NCI-H1092 treated with DMSO at 0.1 percent for 48 hours (cell line): ENCODE data around the gene TCEAL7.
"Not testable (repeated sequence)": the region's sequence is repeated elsewhere in the genome, so short reads cannot be mapped to it uniquely, and the experiment has no call there.

Source experiments
- DNase-seq: peaks from one replicate; lab custom pipeline; 2025; lab: John Stamatoyannopoulos, UW

The TCEAL7 gene, protein sequence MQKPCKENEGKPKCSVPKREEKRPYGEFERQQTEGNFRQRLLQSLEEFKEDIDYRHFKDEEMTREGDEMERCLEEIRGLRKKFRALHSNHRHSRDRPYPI

DNA sequence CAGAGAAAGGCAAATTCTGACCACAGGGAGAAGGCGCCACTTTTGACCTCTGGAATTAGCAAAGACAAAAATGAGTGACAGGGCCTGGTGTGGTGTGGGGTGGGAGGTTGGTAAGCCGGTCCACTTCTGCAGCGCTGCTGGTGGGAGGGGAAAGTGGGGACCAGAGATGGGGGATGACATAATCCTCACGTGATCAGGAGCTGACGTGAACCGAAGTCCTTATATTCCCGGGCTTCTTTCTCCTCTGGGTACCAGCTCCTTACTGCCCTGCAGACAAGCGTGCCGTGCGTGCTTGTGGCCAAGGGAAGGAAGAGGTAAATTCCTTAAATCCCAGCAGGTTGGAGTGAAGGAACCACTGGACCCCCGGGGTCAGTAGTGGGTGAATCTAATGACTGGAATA lies at the start of gene TCEAL7:
TCEAL7 (plus strand) TSS at position 249 of the 400 bp plus-strand sequence. CDS start 1,165 bp downstream, outside the sequence.
- DNase-seq = no peak

DNA sequence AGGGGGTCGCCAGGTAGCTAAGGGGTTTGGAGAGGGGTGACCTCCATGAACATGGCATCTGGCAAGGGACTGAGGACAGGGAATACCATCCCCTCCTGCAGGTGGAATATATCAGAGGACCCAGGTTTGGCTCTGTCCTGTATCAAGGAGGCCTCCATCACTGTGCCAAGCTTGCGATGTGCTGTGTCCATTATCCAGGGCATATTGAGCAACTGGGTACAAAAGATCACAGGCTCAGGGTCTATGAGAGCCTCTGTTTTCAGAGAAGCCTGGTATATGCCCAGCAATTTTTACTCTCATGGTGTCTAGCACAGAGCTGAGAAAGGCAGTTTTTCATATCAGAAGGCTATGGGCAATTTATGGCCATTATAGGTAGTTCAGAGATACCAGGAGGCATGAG lies 36.9 kb upstream of the TCEAL7 start:
- DNase-seq = no peak

DNA sequence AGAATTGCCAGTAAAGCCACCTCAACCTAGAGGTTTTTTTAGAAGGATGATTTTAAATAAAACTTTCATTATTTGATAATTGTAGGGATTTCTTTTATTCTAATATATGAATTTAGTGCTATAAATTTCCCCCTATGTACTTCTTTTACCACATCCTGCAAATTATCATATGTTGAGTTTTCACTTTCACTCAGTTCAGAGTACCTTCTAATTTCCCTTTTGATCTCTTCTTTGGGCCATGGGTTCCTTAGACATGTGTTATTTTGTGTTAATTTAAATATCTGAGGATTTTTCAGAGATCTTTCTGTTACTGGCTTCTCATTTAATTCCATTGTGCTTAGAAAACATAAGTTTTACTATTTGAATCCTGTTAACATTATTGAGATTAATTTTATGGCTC lies 25.3 kb upstream of the TCEAL7 start:
- DNase-seq = no peak

DNA sequence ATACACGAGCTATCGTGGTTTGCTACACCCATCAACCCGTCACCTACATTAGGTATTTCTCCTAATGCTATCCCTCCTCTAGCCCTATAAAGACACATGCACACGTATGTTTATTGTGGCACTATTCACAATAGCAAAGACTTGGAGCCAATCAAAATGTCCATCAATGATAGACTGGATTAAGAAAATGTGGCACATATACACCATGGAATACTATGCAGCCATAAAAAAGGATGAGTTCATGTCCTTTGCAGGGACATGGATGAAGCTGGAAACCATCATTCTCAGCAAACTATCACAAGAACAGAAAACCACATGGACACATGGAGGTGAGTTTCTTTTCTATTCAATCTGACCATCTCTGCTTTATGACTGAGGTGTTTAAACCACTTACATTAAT lies 24.4 kb upstream of the TCEAL7 start:
- not testable (repeated sequence) for DNase-seq

DNA sequence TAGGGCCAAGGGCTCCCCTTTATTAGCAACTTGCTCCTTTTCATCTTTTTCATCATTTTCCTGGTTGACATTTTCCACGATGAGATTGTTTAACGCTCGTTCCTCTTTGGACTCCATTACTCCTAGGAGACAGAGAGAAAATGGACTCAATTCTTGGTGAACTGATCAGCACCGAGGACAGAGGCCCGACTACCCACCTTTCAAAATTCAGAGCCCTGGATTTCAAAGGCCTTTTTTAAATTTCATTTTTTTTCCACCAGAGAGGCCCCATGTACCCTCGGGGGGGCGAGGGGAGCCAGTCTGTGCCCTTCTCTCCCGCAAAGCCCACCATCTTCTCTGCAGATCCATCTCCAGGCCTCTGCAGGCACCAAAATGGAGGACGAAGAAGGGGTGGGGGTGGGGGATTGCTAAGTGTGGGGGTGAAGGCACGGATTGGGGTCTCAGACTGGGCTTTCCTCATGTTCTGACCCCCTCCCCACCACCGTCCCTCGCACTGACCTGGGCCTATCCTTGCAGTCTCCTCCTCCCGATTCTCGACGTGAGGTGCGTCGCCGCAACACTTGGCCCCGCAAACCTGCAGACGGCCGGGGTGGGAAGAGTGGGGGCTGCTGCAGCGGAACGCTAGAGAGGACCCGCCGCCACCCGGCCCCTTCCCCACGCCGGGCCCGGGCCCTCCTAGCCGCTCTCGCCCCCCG lies 20.0 kb upstream of the TCEAL7 start:
- DNase-seq = no peak

DNA sequence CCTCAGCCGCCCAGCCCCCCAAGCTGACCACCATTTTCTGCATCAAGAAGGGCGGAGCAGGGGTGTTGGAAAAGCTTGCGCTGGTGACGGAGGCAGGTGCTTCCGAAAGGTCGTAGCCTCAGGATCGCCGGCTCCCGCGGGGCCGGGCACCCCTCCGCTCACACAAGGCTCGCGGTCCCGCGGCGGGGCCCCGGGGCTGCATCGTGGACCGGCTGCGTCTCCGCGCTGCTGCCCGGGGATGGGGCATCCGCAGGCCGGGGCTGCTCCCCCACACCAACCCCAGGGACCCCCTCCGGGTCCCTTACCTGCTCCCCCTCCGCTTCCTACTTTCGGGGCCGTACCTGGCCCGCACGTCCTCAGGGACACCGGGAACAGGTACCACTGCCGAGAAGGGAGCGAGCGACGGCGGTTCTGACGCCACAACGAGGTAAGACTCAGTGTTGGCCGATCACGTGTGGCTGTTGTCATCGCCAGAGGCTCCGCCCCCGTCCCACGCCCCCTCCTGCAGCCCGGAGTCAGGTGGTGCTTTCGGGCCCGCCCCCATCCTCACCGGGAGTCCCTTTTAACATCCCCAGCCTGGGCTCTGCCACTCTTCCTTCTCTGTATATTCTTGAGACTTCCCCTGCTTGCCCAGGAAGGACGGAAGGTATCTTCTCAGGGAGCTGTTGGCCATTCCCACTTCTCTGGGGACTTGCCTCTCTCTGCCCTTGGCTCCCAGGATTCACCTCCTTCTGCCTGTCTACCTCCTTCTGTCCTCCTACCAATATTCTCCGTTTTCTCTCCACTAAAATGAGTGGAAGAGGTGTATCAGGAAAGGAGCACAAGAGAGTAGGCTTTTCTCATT lies 19.3 kb upstream of the TCEAL7 start, which contains the start of gene BEX2:
BEX2 (minus strand) TSS at position 436 of the 844 bp plus-strand sequence. CDS start 1,014 bp downstream, outside the sequence.
- peak; percentile 78 for DNase-seq

DNA sequence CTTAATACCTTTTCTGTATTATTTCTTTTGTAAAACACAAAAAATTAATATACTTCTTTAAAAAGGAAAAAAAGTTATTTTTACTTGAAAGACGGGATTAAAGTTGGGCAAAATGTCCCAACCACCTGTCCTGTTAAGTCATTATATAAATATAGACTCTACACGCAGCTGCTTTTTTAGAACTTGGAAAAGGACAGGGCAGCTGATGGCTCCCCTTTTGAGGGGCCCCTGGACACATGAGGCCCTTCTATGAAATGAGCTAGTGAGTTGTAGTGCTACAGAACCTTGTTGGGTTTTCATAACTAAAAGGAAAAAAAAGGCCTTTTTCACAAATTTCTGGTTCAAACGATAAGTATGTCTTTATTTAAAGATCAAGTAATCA lies 18.6 kb upstream of the TCEAL7 start:
- DNase-seq = no peak

DNA sequence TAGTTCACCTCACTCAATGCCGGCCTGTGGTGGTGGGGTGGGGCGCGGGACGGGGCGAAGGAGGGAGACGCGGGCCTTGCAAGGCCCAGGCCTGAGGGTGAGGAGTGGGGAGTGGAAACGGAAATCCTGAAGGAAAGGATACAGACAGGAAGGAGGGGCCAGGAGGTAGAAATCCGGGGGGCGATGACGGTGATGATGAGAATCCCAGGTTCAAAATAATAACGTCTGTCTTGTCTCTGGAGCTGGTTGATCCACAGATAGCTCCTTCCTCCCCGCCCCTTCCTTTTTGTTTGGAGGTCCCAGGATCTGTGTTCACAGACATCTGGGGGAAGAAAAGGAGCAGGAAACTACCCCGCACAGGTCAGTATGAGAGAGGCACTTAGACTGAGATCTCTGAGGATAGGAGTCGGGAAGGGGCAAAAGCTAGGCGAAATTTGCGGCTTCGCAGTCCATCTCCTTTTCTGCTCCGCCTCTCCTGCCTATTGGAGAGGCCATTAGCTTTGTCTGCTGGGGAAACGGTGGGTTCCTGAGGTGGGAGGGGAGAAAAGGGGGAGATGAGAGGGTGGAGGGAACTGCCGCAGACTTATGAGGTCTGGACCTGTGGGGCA lies 746 bp downstream of the TCEAL7 start:
- DNase-seq = no peak

DNA sequence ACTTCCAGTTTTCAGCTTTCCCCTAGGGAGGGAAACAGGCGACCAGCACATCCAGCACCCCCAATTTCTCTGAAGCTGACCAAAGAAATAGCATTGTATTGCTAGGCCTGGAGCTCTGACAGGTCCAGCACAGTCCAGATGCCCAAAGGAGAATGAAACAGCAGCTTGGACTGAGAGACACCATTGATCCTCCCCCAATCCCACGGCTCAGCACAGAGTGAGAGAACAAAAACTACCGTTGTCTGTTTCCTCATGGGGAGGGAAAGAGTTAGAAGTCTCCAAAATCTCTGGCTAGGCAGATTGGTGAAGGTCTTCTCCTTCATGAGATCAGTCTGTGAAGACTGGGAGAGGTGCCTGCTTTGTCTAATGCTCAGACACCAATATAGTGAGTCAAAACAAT lies 8.6 kb downstream of the TCEAL7 start:
- no peak for DNase-seq

DNA sequence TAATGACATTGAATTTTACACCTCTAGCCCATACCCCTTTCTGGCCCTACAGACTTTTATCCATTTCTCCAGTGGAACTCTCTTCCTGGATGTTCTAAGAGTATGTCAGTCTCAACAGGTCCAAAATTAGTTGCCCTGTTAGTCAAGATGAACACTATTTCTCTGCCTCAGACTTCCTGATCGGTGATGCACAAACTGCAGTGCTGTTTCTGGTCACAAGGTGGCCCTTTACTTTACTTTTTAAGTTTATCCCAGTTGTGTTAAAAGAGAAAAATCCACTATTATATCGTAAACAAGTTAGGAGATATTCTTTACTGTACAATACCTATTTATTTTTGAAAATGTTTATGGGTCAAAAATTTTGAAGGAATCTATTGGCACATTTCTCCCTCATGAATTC lies 13.1 kb downstream of the TCEAL7 start:
- peak; percentile 15 for DNase-seq

DNA sequence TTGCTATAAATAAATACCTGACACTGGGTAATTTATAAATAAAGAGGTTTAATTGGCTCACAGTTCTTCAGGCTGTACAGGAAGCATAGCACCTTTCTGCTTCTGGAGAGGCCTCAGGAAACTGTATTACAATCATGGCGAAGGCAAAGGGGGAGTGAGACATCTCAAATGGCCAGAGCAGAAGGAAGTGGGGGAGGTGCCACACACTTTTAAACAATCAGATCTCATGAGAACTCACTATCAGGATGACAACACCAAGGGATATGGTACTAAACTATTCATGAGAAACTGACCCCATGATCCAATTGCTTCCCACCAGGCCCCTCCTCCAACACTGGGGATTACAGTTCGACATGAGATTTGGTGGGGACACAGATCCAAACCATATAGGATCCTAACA lies 14.6 kb downstream of the TCEAL7 start:
- DNase-seq = no peak

DNA sequence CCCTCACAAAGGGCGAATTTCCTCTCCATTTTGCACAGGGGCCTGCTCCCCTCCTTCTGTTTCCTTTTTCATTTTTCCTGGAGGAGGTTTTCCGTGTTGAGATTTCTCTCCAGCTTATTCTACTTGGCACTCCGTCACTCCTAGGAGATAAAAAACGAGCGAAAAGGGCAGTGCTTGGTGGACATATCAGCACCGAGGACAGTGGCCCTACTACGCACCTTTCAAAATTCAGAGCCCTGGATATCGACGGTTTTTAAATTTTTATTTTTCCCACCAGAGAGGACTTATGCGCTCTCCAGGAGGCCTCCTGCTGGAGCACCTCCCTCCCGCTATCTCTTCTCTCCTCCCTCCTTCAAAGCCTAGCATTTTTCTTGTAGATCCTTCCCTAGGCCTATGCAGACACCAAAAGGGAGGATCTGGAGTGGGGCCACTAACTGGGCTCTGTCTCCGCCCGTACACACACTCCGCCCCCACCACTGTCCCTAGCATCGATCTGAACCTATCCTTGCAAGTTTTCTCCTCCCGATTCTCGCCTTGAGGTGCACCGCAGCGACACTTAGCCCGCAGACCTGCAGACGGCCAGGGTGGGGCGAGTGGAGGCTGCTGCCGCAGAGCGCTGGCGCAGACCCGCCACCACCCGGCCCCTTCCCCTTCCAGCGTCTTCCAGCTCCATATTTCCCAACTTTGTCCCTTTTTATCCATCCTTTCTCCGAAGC lies 17.8 kb downstream of the TCEAL7 start:
- DNase-seq = no peak

DNA sequence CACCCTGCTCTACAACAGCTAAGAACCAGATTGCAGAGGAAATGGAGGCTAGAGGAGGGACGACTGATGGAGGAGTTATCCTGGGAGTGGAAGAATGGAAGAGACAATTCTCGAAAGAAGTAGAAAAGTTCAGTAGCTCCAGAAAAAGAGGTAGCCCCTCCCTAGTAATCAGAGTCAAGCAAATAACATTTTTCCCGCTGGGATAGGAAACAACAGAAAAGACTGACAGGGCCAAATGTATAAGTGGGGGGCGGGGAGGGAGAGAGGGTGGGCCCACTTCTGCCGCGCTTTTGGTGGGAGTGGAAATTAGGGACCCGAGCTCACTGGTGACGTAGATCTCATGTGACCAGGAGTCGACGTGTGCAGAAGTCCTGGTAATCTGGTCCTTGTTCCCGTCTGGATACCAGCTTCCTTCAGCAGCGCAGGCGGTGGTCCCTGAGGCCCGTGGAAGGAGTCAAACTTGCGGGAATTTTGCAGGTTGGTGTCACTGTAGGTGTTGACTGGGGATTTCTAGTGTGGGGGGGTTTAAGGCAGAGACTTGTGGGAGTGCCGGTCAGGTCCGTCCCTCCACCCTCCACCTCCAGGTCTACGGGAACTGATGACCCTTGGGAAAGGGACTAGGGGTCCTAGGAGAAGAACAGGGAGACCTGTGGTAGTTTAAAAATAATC lies 26.2 kb downstream of the TCEAL7 start, which contains the start of gene TCEAL9:
TCEAL9 (plus strand) TSS at position 377 of the 669 bp plus-strand sequence. CDS start 1,179 bp downstream, outside the sequence.
- peak; percentile 70 for DNase-seq

DNA sequence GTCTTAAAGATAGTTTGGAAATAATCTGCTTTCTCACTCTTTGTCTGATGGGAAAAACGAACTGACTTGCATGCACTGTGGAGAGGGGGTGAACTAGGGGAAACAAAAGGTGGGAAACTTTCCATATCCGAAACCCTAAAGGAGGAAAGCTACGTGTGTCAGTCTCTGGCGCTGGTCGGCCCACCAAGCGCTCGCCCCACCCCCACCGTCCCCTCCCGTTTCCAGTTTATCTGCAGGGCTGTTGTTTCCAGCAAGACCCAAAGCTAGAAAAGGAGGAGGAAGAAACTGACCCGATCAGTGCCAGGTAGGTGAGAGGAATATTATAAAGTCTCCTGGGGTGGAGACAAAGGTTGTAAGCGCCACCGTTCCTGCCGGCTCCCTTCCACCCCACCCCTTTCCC lies 26.8 kb downstream of the TCEAL7 start:
- DNase-seq = no peak

DNA sequence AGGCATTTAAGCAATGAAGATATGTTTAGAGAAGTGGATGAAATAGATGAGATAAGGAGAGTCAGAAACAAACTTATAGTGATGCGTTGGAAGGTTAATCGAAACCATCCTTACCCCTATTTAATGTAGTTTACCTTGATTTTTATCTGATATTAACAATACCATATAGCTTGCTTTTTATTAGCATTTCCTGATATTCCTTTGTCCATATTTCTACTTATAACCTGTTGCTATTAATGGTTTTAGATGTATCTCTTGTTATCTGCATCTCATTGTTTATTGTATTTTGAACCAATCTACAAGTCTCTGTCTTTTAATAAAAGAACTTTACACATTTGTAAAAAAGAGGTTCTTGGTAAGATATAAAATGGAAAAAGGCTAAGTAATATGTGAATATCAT lies 27.8 kb downstream of the TCEAL7 start:
- DNase-seq = no peak

DNA sequence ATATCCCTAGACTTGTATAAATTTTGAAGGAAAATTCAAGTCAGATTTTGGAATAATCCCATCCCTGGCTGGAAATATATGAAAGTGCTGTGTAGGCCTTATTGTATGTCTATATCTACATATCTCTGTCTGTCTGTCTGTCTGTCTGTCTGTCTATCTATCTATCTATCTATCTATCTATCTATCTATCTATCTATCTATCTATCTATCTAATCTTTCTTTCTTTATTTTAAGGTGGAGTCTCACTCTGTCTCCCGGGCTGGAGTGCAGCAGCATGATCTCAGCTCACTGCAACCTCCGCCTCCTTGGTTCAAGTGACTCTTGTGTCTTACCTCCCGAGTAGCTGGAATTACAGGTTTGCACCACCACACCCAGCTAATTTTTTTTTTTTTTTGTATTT lies 29.6 kb downstream of the TCEAL7 start:
- not testable (repeated sequence) for DNase-seq

DNA sequence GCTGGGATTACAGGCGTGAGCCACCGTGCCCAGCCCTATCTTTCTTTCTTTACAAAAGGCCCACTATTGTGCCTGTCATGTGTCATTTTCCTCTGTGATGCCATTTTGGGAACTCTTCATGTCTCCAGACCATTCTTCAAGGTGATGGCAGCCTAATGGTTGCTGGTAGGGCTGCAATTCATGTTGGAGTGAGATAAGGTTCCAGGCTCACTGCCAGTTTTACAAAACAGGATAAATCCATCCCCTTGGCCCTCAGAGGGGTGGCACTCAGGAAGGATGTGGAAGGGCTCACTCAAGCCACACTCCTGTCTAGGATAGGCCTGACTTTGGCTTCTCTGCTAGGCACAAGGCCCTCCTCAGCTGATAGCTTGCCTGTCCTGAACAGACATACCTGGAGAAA lies 30.1 kb downstream of the TCEAL7 start:
- no peak for DNase-seq

DNA sequence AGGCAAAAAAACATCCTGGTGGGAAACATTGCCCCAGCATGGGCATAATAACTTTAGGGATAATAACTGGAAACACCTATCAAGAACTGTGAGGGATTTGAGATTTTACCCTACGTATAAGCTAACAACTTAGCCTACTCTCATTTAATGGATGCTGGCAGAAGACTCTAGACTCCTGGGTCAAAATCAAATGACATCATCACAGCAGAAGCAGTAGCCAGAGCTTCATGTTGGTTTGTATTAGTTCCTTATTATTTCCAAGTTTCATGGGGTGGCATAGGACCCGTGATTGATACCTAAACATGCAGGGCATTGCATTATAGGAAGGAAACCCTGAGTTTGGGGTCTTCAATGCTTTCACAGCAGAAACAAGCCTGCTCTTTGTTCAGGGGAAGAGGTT lies 30.9 kb downstream of the TCEAL7 start:
- no peak for DNase-seq

DNA sequence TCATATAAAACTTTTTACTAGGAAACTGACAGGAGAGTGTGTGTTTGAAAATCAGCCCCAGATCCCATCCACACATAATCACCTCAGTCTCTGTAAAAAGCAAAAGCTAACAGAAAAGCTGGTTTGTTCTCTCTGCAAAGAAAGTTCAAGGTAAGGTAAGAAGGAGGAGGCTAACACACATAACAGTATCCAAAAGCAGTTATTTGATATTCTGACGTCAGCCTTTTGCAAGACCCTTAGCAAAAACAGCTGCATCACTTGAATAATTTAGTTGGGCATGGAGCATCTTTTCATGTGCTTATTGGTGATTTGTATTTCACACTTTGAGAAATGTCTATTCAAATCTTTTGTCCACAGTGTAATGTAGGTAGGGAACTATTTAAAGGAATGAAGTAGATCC lies 31.8 kb downstream of the TCEAL7 start:
- DNase-seq = no peak

DNA sequence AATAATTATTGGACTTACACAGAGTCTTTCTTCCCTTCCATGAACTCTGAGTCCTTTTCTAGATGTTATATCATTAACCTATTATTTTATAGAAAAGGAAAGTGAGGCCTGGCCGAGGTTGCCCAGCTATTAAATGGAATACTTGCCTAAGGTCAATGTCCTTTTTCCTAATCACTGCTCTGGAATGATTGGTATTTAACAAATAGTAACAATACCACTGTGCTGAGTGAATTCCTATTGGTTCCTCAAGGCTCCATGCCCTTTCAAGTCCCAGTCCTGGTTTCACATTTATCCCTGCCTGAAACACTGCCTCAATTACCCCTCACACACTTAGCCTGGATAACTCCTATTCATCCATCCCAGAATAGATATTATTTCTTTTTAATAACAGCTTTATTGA lies 32.4 kb downstream of the TCEAL7 start:
- no peak for DNase-seq

DNA sequence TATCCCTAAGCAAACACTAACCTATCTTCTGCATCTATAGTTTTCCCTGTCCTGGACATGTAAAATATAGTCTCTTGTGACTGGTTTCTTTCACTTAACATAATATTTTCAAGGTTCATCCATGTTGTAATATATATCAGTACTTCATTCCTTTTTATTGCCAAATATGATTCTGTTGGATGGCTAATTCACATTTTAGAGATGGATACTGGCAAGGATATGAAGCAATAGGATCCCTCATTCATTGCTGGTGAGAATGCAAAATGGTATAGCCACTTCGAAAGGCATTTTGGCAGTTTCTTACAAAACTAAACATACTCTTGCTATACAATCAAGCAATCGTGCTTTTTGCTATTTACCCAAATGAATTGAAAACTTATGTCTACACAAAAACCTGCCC lies 33.0 kb downstream of the TCEAL7 start:
- DNase-seq = no peak
